A204.1 (cell line): Measurements from ENCODE around the gene ELL2.

Experiments used
- FAIRE-seq: peaks from 2 replicates; lab custom pipeline; 2012; peaks lifted over from hg19 to GRCh38; lab: Jason Lieb, UNC

Gene ELL2

DNA sequence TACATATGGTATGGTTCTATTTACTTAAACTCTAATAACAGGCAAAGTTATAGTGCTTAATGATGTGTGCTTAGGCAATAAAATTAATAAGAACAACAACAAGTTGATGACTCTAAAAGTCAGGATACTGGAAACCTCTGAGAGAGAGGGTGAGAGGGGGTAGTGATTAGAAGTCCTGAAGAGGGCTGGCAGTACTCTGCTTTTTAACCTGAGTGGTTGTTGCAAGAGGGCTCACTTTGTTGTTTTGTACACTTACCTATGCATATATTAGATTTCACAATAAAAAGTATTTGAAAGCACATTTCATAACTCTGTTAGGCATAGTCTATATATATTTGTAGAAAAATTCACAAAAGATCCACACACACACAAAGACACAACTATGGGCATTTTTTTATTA, 21.4 kb upstream of the ELL2 start:
- no peak for FAIRE-seq

DNA sequence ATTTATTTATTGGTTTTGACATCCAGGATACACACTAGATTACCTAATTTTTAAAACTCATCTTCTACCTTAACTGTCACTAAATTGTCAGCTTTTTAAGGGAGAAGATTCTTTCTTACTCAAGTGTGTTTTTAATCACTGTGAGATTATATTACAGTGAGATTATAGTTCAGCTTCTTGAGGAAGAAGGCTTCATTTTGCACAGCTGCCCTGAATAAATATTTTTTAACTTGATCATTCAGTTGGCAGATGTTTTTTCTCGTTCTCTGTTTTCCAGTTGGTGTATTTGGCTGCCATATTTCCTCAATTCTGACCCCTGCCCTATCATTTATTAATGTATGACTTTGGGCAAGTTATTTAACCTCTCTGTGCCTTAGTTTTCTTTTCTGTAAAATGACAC, 15.0 kb upstream of the ELL2 start:
- FAIRE-seq, result no peak

DNA sequence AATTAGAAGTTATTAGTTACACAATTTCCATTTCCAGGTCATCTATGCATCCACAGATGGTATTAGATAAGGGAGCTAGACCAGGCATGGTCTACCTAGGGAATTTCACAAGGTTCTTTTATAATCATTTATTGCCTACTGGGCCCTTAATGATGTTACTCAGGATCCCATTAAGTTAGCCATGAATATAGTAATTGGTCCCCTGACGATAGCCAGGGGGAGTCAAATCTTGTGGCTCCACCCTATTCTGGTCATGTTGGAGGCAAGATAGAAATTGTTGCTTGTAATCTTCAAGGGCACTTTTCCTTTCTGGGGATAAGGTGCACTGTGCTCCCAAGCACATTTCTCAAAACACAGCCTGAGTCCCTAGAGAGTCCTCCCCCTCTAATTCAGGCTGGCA, 14.1 kb upstream of the ELL2 start:
- FAIRE-seq, result no peak

DNA sequence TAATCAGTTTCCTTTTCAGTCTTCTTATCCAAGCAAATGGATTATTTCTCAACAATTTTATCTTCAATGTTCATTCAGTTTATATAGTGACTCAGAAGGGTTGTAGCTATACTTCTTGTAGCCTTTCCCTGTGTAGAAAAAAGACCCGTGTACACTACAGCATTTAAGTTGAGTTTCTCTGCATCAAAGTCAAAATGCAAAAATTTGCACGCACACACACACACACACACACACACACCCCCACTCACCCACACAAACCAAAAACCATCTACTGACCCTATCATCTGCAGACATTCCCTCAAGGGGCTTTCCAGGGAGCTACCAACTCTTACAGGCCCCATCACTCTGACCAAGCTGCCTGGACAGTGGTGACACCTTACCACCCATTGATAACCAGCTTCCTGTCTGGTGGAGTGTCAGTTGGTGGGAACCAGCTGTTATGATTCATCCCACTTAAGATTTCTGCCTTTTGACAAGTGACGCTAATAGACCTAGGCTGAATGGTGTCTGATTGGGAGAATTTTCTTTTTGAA, 12.2 kb upstream of the ELL2 start:
- FAIRE-seq, result no peak

DNA sequence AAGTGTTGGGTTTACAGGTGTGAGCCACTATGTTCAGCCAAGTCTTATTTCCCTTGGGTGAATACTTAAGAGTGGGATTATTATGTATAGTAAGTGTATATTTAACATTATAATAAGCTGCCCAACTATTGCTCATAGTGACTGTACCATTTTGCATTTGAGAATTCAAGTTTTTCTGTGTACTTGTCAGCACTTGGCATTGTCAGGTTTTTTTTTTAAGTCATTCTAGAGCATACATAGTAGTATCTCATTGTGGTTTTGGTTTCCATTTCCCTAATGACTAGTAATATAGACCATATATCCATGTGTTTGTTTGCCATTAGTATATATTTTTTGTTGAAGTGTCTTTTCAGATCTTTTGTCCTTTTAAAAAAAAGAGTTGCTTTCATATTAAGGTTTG, 10.5 kb upstream of the ELL2 start:
- FAIRE-seq, result no peak

DNA sequence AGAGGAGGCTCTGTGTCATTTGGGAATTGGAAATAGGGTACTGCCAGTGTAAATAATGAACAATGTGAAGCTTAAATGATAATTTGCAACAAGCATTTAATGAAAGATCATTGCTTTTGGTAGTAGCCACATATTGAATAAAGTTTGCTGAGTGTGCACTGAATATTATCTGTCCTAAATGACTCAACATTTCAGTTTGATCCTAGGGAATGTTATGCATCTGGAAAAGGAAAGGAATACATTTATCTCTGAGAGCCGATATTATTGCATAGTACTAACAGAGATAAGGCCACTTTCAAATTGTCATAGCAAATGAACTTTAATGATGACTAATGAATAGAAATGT, 8.7 kb upstream of the ELL2 start:
- no peak for FAIRE-seq

DNA sequence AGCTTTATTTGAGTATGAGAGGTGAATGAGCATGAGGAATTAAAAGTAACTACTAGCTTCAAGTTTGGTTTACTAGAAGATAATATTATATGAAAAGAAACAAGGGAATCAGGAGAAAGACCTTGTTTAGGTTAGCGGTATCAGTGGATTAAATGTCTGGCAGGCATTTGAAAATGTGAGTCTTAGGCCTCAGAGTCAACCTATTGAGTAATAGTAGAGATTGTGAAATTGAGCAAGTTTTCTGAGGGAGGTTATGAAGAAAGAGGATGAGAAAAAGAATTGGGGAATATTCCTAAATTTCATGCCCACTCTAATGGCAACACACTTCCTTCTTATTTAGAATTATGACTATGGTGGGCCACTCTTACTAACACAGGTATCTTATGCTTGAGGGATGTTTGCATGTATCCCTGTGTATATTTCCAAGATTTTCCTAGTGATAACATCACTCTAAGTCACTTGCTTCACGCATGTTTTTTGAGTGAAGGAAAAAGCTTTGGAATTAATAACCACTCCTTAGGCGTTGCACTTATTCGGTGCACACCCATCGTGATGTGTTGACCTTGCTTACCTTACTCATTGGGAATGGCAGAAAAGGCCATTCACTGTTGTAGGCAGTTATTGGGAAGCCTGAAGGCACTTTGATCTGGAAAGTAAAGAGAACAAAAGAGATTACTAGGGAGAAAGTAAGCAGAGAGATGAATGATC, 8.2 kb upstream of the ELL2 start:
- FAIRE-seq, result no peak

DNA sequence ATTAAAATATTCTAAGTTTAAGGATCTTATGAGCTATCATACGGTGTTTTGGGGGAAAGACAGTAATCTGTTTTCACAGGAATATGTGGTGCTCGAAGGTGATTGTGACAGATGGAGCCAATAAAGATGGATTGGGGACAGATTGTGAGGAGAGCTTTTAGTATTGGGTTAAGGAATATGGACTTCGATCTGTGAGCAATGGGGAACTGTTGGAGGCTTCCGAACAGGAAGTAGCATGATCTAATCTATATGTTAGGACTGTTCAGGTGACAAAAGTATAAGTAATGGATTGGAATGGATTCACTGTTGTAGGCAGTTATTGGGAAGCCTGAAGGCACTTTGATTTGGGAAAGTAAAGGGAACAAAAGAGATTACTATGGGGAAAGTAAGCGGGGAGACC, 7.4 kb upstream of the ELL2 start:
- FAIRE-seq, result no peak

DNA sequence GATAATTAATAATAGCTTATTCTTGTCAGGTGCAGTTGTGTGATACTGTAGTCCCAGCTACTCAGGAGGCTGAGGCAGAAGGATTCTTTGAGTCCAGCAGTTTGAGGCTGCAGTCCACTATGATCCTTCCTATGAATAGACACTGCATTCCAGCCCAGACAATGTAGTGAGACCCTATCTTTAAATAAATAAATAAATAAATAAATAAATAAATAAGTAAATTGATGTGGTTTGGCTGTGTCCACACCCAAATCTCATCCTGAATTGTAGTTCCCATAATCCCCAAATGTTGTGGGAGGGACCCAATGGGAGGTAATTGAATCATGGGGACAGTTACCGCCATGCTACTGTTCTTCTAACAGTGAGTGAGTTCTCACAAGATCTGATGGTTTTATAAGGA, 5.6 kb upstream of the ELL2 start:
- FAIRE-seq, result no peak

DNA sequence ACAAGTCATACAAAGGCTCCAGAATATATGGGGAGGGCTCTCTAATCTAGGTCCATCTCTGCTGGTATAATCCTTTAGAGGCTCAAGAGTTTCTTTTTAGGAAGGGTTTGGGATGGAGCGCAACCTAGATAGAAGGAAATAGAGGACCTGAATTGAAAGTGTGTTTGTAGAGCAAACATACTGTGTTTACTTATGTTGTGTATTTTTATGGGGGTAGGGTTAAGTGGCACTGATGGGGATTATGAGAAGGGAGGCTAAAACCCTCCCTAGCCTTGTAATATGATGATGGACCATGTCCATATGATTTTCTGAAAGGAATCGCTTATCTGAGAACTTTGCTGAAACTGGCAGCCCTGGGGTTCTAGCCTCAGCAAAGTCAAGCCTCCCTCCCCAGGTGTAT, 4.4 kb upstream of the ELL2 start:
- no peak for FAIRE-seq

DNA sequence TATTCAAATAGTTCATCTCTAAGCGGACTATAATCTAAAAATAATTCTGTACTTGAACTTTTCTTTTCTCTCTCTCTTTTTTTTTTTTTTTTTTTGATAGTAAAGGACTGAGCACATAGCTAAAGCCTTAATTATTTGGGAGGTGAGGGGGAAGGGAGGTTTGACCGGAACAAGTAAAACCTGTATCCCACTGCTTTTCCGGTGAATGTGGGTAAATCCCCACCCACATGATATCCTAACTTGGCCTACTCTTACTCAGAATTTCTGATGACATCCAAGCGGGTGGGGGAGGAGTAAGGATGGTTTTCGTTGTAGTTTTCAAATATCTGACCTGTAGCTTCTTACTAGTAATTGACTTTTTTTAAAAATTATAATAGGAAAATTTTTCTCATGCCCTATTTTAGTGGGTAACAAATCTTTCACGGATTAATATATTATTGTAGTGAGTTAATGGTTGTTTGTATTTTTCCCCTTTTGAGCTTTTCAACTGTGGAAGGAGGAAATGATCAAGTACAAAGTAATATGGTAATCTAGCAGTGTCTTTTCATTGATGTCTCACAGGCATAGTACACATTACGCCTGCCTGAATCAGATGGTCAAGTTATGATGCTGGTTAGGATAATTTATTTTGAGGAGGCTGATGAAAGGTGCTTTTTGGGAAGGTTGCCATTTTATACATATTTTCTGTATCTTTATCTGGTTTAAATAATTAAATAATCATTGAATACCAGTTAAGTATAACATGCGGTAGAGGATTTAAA, 2.2 kb upstream of the ELL2 start:
- FAIRE-seq, result no peak

DNA sequence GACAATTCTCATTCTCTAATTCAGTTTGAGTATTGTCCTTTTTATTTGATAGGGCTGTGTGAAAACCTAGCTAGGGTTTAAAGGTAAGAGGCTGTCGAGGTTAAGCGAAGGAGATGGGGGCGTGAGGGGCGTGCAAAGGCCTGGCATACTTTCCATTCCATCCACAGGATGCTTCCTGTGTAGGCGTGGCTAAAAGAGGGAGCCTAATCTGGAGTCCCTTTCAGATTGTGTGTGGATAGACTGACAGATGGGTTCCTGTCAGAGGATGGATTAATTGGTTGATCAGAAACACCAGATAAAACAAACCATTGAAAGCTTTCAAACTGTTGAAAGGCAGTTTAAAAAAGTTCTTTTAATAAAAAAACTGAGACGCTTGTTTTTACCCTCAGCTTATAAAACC, 1.1 kb upstream of the ELL2 start:
- no peak for FAIRE-seq

DNA sequence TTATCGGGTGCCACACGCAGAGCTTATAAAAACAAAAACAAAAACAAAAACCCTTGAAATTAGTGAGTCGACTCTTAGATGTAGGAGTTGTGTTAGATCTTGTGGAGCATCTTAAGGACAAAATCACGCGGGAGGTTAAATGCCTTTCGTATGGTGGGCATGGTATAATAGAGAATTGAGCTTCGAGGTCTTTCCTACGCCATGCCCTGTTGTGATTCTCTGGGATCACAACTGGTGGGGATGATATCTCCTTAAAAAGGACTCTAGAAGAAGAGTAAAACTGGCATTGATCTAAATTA, 773 bp upstream of the ELL2 start:
- FAIRE-seq, result no peak

DNA sequence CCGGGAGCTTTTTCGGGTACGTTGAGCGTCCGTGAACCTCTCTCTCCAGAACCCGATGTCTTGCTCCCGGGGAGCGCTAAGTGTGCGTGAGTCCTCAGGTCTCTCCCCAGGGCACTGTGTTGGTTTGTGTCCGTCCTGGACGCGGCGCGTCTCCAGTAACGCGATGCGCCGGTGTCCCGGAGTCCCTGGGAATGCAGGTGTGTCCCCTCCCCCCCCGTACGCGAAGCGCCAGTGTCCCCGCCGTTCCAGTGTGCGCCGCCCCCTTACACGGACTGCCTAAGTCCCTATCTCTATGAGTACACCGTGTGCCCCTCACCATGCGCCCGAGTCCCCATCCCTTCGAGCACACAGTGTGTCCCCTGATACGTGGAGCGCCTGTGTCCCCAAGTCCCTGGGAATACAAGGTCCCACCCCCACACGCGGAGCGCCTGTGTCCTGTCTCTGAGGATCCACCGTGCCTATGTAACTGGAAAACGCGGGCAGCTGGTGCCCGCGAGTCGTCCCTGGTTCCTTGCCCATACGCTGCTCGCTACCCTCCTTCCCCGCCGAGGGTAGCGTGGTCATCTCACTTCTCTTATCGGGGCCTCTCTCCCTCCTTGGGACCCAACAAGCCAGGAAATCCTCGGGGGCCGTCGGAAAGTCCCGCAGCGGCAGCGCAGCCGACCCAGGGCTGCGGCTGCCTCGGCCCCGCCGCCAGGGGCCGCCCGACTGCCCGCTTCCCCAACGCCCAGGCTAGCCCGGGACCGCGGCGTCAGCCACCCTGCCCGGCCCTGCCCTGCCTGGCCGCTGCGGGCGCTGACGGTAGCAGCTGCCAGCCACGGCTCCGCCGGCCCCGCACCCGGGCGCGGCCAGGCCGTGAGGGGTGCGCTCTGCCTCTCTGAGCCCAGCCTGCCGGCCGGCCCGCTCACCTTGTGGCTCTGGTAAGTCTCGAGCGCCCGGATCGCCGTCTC, 709 bp downstream of the ELL2 start:
- no peak for FAIRE-seq

DNA sequence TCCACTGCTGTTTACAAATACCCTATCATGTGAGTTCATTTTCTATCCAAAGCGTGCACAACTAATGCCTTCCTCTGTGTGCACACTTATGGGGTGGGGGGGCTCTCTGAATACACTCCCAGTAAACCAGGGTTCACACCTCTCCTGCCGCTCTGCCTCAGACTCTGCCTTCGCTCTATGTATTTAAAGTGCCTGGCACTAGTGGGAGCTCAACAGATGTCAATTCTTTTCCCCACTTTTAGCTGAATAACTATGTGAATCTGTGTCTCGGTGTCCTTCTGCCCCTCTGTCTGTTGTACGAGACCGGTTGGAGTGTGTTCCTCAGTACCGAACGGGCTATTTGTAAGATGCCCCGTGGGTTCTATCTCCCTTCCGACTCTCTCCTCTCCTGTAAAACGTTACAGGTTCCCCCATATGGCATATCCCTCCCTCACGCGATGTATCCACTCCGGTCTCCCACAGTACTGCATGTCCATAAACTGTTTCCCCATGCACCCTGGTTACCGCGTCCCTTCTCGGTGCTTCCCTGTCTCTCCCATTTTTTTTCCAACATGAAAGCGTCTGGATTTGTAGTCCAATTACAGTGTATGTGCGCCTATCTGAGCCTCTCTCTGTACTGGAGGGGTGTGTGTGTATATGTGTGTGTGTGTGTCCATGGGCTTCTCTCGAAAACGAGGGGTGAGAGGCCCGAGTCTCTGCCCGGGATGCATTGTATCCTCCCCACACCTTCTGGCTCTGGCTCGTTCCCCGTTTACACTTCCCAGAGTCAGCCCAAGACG, 1.6 kb downstream of the ELL2 start:
- no peak for FAIRE-seq

DNA sequence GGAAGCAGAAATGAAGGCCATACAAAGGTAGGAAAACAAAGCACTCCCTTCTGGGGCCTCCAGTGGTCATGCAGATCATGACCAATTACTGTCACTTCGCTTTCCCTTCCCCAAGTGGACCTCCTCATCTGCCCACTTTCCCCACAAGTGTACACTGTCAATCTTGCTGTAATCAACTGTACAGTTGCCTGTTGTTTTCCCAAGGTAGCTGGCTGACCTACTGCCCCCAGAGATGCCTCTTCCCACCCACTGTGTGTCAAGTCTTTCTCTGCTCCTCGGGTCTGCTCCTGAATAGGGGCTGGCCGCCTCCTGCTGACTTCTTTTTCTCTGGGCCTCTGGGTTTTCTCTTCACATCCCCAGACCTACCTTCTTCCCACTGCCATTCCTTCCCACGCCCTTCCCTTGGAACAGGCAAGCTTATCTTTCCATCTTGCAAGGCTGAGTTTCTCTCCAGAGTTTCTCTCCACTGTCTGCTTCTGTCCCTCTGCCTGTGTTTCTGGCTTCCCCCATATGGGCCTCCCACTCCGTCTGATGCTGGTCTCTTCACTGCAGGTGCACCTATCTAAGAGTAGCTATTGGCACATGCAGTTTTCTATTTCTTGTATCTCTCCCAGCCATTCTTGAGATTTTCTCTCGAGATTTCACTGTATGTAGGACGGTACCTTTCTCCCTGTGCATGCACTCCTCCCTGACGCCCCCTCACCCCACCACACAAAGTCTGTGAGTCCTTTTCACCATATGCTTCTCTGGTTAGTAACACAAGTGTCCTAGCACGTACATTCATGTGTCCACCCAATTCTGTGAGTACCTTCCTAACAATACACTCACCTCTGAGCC, 2.4 kb downstream of the ELL2 start:
- no peak for FAIRE-seq

DNA sequence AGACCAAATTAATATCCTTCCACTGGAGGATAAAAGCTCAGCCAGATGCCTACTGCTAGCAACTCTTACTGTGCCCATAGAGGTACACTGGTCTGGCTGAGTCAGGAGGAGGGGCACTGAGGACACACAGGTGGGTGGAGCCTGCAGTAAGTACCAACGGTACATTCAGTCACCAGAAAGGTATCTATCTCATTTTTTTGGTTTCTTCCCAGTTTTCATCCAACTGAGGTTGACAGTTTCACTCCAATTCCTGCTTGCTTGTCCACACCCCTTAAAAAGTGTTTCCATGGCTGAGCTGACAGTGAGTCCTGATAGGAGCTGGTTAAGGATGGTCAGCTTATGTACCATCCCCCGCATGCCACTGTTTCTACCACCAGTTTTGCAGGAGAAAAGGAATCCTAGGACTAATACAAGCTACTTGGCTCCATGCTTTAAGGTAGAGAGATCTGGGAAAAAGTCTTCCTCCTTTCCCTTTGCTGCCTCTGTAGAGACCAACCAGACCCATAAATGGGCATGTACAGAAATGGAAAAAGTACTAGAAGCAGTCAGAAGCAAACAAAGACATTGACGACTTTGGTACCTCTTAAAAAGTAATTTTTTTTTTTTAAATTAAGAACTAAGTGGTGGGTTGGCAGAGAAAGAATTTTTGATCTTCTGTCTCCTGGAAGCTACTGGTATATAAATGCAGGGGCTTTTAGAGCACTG, 3.2 kb downstream of the ELL2 start:
- FAIRE-seq, result no peak

DNA sequence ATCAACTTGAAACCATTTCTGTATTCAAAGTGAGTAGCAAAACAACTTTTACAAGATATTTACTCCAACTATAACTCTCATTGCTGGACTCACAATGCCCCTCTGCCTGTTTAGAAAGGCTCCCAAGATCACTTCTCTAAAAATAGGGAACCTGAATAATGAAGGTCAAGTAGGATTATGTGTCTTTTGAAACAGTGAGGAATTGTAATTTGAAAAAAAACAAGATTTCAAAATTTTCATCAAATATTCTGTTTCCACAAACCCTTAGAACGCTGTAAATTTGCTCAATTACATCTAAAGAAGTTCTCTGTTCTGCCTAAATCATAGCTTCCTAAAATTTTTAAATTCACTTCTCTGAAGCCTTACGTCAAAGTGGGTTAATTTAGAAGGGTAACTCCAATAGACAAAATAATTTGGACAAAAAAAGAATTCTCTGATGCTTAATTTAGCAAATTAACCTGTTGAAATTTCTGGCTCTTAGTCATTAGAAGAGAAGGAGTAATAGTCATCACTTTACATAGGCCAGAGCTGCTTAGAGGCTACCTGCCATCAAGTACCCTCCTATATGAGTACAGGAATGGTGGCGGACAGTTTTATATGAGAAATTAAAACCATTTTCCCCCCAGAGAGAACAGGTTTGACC, 4.0 kb downstream of the ELL2 start:
- no peak for FAIRE-seq

DNA sequence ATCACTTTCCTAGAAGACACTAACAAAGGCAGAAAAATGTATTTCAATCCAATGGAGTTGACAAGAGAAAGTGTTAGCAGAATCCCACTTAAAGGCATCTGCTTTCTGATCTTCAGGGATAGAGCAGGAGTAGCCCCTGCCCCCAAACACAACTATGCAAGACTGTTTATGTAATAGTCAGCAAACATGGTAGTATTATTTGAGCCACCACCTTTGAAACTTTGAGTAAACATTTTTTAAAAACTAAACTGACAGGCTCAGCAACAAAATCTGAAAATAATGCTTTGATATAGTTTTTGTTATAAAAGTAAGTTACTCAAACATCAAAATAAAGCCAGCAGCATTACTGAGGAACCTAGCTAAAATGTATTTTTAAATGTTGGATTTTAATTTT, 4.8 kb downstream of the ELL2 start:
- FAIRE-seq, result no peak
